Right lobe of liver (tissue), 4 donors: ENCODE results near the gene EYA4.

Source experiments
- POLR2A ChIP-seq: fragments of 450-650 bp; IDR thresholded peaks from one replicate; pipeline ENCODE4 v1.6.1; 2017; ENCODE audit warnings: antibody characterized with exemption, mild to moderate bottlenecking
- TF ChIP-seq, protein P1 (sequence below), 4 donors: fragments of 200-600 bp in 3 of 4; fragments of 450-650 bp in 1 of 4; IDR thresholded peaks; one replicate each; pipeline versions ENCODE4 v1.5.1 to v1.8.0; 2016 to 2022; ENCODE audit warnings: antibody characterized with exemption in 4 of 4, mild to moderate bottlenecking in 2 of 4
- donor health status: DM: no; HTN: no; CAD: no.
- donor health status: DM: no; HTN: no; CAD: no.
- donor health status: DM: no; HTN: yes; CAD: no.

DNA sequence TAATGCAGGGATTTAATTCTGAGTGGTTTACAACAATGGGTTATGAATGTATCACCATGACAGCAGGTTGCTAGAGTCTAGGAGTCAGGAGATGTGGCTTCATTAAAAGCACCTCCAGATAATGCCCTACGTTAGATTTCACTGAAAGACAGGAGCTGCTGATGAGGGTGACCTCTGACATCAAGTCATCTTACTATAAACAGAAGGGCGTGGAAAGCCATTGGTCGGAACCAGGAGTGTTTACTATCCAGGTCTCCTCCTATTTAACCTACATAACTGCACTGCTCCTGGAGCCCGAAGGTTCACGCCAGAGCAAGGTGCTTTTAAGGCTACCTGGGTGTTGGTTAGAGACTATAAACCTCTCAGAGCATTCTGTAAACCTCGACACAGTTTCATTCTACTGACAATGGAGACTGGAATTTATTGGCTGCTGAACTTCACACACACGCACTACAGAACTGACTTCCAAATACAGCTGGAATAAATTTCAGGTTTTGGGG, 128.7 kb downstream of the EYA4 start:
- TF ChIP-seq, protein P1, sequence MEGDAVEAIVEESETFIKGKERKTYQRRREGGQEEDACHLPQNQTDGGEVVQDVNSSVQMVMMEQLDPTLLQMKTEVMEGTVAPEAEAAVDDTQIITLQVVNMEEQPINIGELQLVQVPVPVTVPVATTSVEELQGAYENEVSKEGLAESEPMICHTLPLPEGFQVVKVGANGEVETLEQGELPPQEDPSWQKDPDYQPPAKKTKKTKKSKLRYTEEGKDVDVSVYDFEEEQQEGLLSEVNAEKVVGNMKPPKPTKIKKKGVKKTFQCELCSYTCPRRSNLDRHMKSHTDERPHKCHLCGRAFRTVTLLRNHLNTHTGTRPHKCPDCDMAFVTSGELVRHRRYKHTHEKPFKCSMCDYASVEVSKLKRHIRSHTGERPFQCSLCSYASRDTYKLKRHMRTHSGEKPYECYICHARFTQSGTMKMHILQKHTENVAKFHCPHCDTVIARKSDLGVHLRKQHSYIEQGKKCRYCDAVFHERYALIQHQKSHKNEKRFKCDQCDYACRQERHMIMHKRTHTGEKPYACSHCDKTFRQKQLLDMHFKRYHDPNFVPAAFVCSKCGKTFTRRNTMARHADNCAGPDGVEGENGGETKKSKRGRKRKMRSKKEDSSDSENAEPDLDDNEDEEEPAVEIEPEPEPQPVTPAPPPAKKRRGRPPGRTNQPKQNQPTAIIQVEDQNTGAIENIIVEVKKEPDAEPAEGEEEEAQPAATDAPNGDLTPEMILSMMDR (IDR thresholded peaks at IDR 0.05), result no peak
- no peak for TF ChIP-seq POLR2A
